Heart right ventricle (tissue), 16 donors: ENCODE results near the gene NCKAP5. TPM values are rescaled to one million over a fixed set of nuclear protein-coding genes. Genes with fewer than 3 reads are reported as not detected.

ENCODE experiments used
- ATAC-seq, 8 donors: fragments of 200-7000 bp; cut with Tn5 transposase; one replicate each; pipeline ENCODE4 v1.9.1; 2020; ENCODE audit warnings: mild to moderate bottlenecking in 8 of 8, moderate library complexity in 8 of 8, moderate number of reproducible peaks in 1 of 8
- DNase-seq, 2 donors: peaks; one replicate each; pipeline ENCODE4 v3.0.0-alpha.2; 2020
- H3K27ac ChIP-seq, 10 donors: fragments of 200-600 bp; sonication (generic) in 2 of 10; one replicate each; pipeline versions ENCODE4 v1.5.0 to v1.8.0; 2020 to 2022; ENCODE audit warnings: mild to moderate bottlenecking in 3 of 10
- H3K27me3 ChIP-seq, 7 donors: fragments of 200-600 bp; one replicate each; pipeline ENCODE4 v1.8.0; 2021 to 2022; ENCODE audit warnings: mild to moderate bottlenecking in 2 of 7
- H3K36me3 ChIP-seq, 9 donors: fragments of 200-600 bp; sonication (generic) in 1 of 9; one replicate each; pipeline versions ENCODE4 v1.5.0 to v1.8.0; 2020 to 2022; ENCODE audit warnings: mild to moderate bottlenecking in 2 of 9
- H3K4me1 ChIP-seq, 9 donors: fragments of 200-600 bp; sonication (generic) in 1 of 9; one replicate each; pipeline versions ENCODE4 v1.5.0 to v1.8.0; 2020 to 2022; ENCODE audit warnings: mild to moderate bottlenecking in 4 of 9
- H3K4me3 ChIP-seq, 10 donors: fragments of 200-600 bp; sonication (generic) in 2 of 10; one replicate each; pipeline versions ENCODE4 v1.5.0 to v1.8.0; 2020 to 2022; ENCODE audit warnings: mild to moderate bottlenecking in 7 of 10, moderate library complexity in 2 of 10
- H3K9me3 ChIP-seq, 11 donors: fragments of 200-600 bp in 10 of 11; sonication (generic) in 2 of 11; one replicate each; pipeline versions ENCODE4 v1.5.0 to v1.8.0; 2013 to 2022; ENCODE audit warnings: mild to moderate bottlenecking in 2 of 11, control low read depth in 1 of 11, moderate library complexity in 1 of 11
- WGBS, 2 donors: extraction: QIAGEN DNeasy Blood & Tissue Kit; methylation state at CpG; one replicate each; pipeline ENCODE4 v1.1.7; 2013; ENCODE audit warnings: inconsistent platforms in 1 of 2; 5-methylcytosine and 5-hydroxymethylcytosine counted together
- intact Hi-C, 10 donors: fragments of 100-400 bp; cut with DNase I; formaldehyde crosslinking; loops; one replicate each; pipeline versions ENCODE4 v1.11.1 to v1.14.2; 2022
- polyA plus RNA-seq, 2 donors: library from polyadenylated mRNA; stranded (reverse); fragments of 200-250 nt; gene quantifications; one replicate each; pipeline ENCODE4 v1.2.3, GENCODE V29; 2013
- total RNA-seq, 10 donors: library from RNA; stranded (reverse); fragmentation: NEBNext Ultra II Directional in 3 of 10; extraction: Animal tissue kit (Norgen Biotek cat#: 25700) in 3 of 10; gene quantifications; one replicate each; pipeline versions ENCODE4 v1.2.1 to v1.2.4, GENCODE V29; 2021 to 2023
- TF ChIP-seq, protein P1 (sequence below), 9 donors: fragments of 200-600 bp; sonication (generic) in 2 of 9; IDR thresholded peaks; one replicate each; pipeline versions ENCODE4 v1.5.0 to v1.8.0; 2021 to 2022; ENCODE audit warnings: antibody characterized with exemption in 9 of 9, mild to moderate bottlenecking in 5 of 9, moderate library complexity in 1 of 9
- donor health status: Arrhythmogenic right ventricular cardiomyopathy.
- donor health status: ischemic (EF 13 %, LVEDD 7.1; RV severe dilation, severe dysfunction).
- donor health status: healthy with polysubstance abuse.
- donor health status: DM: no; HTN: yes; CAD: no.
- donor health status: DM: no; HTN: no; CAD: no.
- donor health status: ischemic (EF 25% LVEDD 6.9; RV normal size, moderate dysfunction).
- donor health status: ischemic (EF 25% LVEDD 5.7; RV mildly dilated, moderate dysfunction).
- donor health status: healthy.
- donor health status: DM: yes; HTN: yes; CAD: no.
- donor health status: Ischemic cardiomyopathy.
- donor health status: ischemic (EF 35%, LVEDD 5.7; RV mildly dilated, moderate dysfunction).
- donor health status: nonischemic (EF 11% LVEDD 7.7; RV severe dilation, severe dysfunction).
- donor health status: DM: yes; HTN: yes; CAD: no.
- donor health status: PGD.
- donor health status: ischemic (EF 29% LVEDD 5.4; RV normal size, mild dysfunction).
- donor health status: nonischemic (EF 23%, LVEDD 6.1; RV moderate dilation, normal function).

NCKAP5 gene
- total and polyA plus RNA-seq, 12 donors = 0.57 to 11.7 (median 6.2) TPM

DNA sequence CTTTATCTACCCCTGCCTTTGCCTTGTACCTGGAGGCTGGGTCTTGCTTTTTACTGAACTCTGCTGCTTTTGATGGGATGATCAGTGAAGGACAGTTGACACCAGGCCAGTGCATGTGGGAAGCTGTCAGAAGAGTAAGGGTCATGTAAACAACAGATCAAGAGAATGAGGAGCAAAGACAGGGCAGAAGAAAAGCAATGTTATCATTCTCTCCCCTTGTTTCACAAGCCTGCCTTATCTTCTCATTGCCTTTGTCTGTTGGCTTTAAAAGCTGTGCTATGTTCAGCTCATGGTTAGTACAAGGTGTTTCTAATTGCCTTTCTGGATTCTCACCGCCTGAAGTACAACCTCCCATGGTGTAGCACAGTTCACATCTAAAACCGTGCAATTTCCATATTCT lies 925.8 kb downstream of the NCKAP5 start:
- Histone ChIP-seq H3K27me3 (peaks cover 0 to 31% (median 17%) of the 10 kb centered on the region in 7 donors), H3K9me3 (no peaks in the 10 kb centered on the region), H3K4me3 (no peak overlapping the region), H3K36me3 (no peaks in the 10 kb centered on the region), H3K4me1 (no peaks in the 10 kb centered on the region), H3K27ac (no peak overlapping the region)
- peak in 1 of 8 donors; percentile 27 for ATAC-seq
- 42 to 50% methylated on average over 2 of the region's 2 CpGs for WGBS, 2 donors
- no peak for DNase-seq
- TF ChIP-seq, protein P1, sequence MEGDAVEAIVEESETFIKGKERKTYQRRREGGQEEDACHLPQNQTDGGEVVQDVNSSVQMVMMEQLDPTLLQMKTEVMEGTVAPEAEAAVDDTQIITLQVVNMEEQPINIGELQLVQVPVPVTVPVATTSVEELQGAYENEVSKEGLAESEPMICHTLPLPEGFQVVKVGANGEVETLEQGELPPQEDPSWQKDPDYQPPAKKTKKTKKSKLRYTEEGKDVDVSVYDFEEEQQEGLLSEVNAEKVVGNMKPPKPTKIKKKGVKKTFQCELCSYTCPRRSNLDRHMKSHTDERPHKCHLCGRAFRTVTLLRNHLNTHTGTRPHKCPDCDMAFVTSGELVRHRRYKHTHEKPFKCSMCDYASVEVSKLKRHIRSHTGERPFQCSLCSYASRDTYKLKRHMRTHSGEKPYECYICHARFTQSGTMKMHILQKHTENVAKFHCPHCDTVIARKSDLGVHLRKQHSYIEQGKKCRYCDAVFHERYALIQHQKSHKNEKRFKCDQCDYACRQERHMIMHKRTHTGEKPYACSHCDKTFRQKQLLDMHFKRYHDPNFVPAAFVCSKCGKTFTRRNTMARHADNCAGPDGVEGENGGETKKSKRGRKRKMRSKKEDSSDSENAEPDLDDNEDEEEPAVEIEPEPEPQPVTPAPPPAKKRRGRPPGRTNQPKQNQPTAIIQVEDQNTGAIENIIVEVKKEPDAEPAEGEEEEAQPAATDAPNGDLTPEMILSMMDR (IDR thresholded peaks at IDR 0.05) = no peak
- intact Hi-C loops = no loop called here

DNA sequence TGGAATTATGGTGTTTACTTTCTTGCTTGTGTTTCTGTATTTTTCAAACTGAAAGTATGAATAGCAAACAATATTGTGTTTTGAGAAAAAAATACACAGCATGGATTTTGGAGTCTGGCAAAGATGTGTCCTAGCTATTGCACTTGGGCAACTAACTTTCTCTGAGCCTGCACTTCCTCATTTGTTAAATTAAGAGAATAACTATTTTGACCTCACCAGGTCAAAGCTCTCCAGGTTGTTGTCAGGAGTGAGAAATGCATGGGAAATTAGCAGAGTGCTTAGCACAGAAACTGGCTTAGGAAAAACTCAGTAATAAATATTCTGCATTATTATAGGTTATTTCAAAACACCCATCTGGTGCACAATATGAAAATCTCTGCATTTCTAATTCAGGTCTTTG lies 926.4 kb downstream of the NCKAP5 start:
- H3K4me3 ChIP-seq = no peak overlapping the region
- TF ChIP-seq, protein P1 (IDR thresholded peaks at IDR 0.05) = no peak
- H3K36me3 ChIP-seq = no peaks in the 10 kb centered on the region
- intact Hi-C loops = no loop called here
- no peak overlapping the region for H3K27ac ChIP-seq
- peaks cover 0 to 26% (median 13%) of the 10 kb centered on the region in 7 donors for H3K27me3 ChIP-seq
- DNase-seq = no peak
- ATAC-seq = no peak
- peaks cover 0 to under 1% (median 0%) of the 10 kb centered on the region in 9 donors for H3K4me1 ChIP-seq
- H3K9me3 ChIP-seq = no peaks in the 10 kb centered on the region

- H3K36me3 ChIP-seq = no peaks in the 10 kb centered on the region
- intact Hi-C loops = no loop called here
- no peak overlapping the region for H3K27ac ChIP-seq
- no peaks in the 10 kb centered on the region for H3K9me3 ChIP-seq
- no peak overlapping the region for H3K4me3 ChIP-seq
- TF ChIP-seq, protein P1 (IDR thresholded peaks at IDR 0.05) = no peak
- peaks cover 0 to 14% (median 12%) of the 10 kb centered on the region in 7 donors for H3K27me3 ChIP-seq
- H3K4me1 ChIP-seq = peaks cover 0 to 7% (median 0%) of the 10 kb centered on the region in 9 donors
- ATAC-seq = no peak
- no peak for DNase-seq
Observed at GRCh38 chr2:132640116-132640515, 928.1 kb downstream of the NCKAP5 start.

GRCh38 chr2:132638313-132639040 lies 929.8 kb downstream of the NCKAP5 start:
- WGBS, 2 donors = 85 to 86% methylated on average over 5 of the region's 5 CpGs
- TF ChIP-seq, protein P1 (IDR thresholded peaks at IDR 0.05) = no peak

More at GRCh38 chr2:132638313-132639040, 929.8 kb downstream of the NCKAP5 start:
- ATAC-seq (no peak), DNase-seq (no peak)
- Histone ChIP-seq H3K36me3 (no peaks in the 10 kb centered on the region), H3K9me3 (no peaks in the 10 kb centered on the region), H3K27me3 (peaks cover 0 to 18% (median 0%) of the 10 kb centered on the region in 7 donors), H3K4me1 (peaks cover 0 to 7% (median 0%) of the 10 kb centered on the region in 9 donors), H3K27ac (no peak overlapping the region), H3K4me3 (no peak overlapping the region)
- intact Hi-C loops = no loop called here
